Hepatocyte (in vitro differentiated cells): ENCODE measurements around the gene VCP. TPM values are rescaled to one million over a fixed set of nuclear protein-coding genes. Genes with fewer than 3 reads are reported as not detected.

Experiments
- DNase-seq: peaks from one replicate; pipeline ENCODE4 v3.0.0-alpha.2; 2016; ENCODE audit warnings: low spot score
- H2AFZ ChIP-seq: fragments of 200-600 bp; sonication (generic); 2 replicates; pipeline ENCODE4 v1.6.0; 2016; ENCODE audit warnings: antibody characterized with exemption, mild to moderate bottlenecking
- H3K27ac ChIP-seq: fragments of 200-600 bp; sonication (generic); 2 replicates; pipeline ENCODE4 v1.5.1; 2016; ENCODE audit warnings: mild to moderate bottlenecking
- H3K27me3 ChIP-seq: fragments of 200-600 bp; sonication (generic); 2 replicates; pipeline ENCODE4 v1.6.1; 2016
- H3K36me3 ChIP-seq: fragments of 200-600 bp; sonication (generic); replicated peaks from 2 replicates; pipeline ENCODE4 v1.5.1; 2016; ENCODE audit warnings: low read depth; ENCODE audit not compliant: insufficient read depth
- H3K4me1 ChIP-seq: fragments of 200-600 bp; sonication (generic); 2 replicates; pipeline ENCODE4 v1.5.1; 2016; ENCODE audit warnings: mild to moderate bottlenecking, moderate library complexity; ENCODE audit not compliant: insufficient read depth
- H3K4me2 ChIP-seq: fragments of 200-600 bp; sonication (generic); 2 replicates; pipeline ENCODE4 v1.6.0; 2016
- H3K4me3 ChIP-seq: fragments of 200-600 bp; sonication (generic); 2 replicates; pipeline ENCODE4 v1.5.1; 2016; ENCODE audit warnings: mild to moderate bottlenecking
- H3K79me2 ChIP-seq: fragments of 200-600 bp; sonication (generic); 2 replicates; pipeline ENCODE4 v1.6.0; 2017; ENCODE audit warnings: mild to moderate bottlenecking
- H3K9me2 ChIP-seq: fragments of 200-600 bp; sonication (generic); replicated peaks from 2 replicates; pipeline ENCODE4 v1.6.0; 2017; ENCODE audit warnings: mild to moderate bottlenecking; ENCODE audit not compliant: insufficient read depth
- H3K9me3 ChIP-seq: fragments of 200-600 bp; sonication (generic); 2 replicates; pipeline ENCODE4 v1.5.1; 2016; ENCODE audit warnings: low read depth, mild to moderate bottlenecking
- H4K20me1 ChIP-seq: fragments of 200-600 bp; sonication (generic); 2 replicates; pipeline ENCODE4 v1.6.0; 2016; ENCODE audit warnings: mild to moderate bottlenecking; ENCODE audit not compliant: insufficient read depth, poor library complexity, severe bottlenecking
- CTCF ChIP-seq: fragments of 200-600 bp; sonication (generic); IDR thresholded peaks from 2 replicates; pipeline ENCODE4 v1.5.1; 2016; ENCODE audit warnings: antibody characterized with exemption, mild to moderate bottlenecking; ENCODE audit not compliant: poor library complexity
- EZH2 ChIP-seq: fragments of 200-600 bp; sonication (generic); IDR thresholded peaks from 2 replicates; pipeline ENCODE4 v1.6.1; 2016; ENCODE audit warnings: antibody characterized with exemption, mild to moderate bottlenecking, borderline replicate concordance
- EZH2phosphoT487 ChIP-seq: fragments of 200-600 bp; sonication (generic); IDR thresholded peaks from one replicate; pipeline ENCODE4 v1.6.1; 2018; ENCODE audit warnings: antibody characterized with exemption, mild to moderate bottlenecking, low read depth, moderate library complexity; ENCODE audit not compliant: unreplicated experiment, severe bottlenecking
- WGBS: methylation state at CpG from one replicate; pipeline ENCODE4 v1.1.6; 2016; ENCODE audit warnings: low lambda C conversion rate; ENCODE audit errors: missing lambda C conversion rate; 5-methylcytosine and 5-hydroxymethylcytosine counted together
- polyA plus RNA-seq: library from polyadenylated mRNA; unstranded; fragments of >200 nt; fragmentation: Nextera tagmentation; extraction: Ambion mirVana; gene quantifications from 2 replicates; pipeline ENCODE4 v1.2.1, GENCODE V29; 2016
- total RNA-seq: library from RNA; depleted of rRNA; stranded (reverse); fragments of >200 nt; gene quantifications from 2 replicates; pipeline ENCODE4 v1.2.3, GENCODE V29; 2014

Gene VCP
- total and polyA plus RNA-seq, 2 experiments from 2014 or later = 250 to 284 TPM

GRCh38 chr9:35078066-35078465 is 5.6 kb upstream of the VCP start:
- whole genome bisulfite sequencing = 70% methylated on average over 4 of the region's 4 CpGs
- H3K27ac ChIP-seq = no peak overlapping the region
- no peak overlapping the region for H2AFZ ChIP-seq
- H3K79me2 ChIP-seq = peaks cover 20% of the 10 kb centered on the region
- H3K36me3 ChIP-seq = no peaks in the 10 kb centered on the region
- H3K27me3 ChIP-seq = no peaks in the 10 kb centered on the region
- no peak for DNase-seq
- peak overlapping the region; percentile 94 for H3K4me2 ChIP-seq
- peaks cover 6% of the 10 kb centered on the region for H3K4me1 ChIP-seq
- H3K9me3 ChIP-seq = no peaks in the 10 kb centered on the region
- H3K4me3 ChIP-seq = no peak overlapping the region
- no peak for TF ChIP-seq EZH2
- TF ChIP-seq CTCF = no peak
- TF ChIP-seq EZH2phosphoT487 = no peak
- no peaks in the 10 kb centered on the region for H3K9me2 ChIP-seq
- no peaks in the 10 kb centered on the region for H4K20me1 ChIP-seq

DNA sequence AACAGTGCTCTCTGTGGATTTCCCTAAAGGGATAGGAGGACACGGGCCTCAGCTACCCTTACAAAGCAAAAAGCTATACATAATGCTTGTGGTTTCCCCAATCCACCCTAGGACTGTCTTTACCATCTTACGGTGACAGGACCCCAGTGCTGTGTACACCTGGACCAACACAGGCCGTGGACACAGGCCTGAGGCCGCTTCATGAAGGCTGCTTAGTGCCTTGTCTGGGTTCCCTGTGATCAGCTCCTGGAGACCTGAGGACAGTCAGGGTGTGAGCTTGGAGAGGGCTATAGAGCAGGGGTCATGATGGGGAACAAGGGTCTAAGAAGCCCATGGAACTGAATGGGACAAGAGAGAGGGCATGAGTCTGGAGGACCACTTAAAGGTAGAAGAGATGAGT is 4.4 kb upstream of the VCP start:
- H2AFZ ChIP-seq = no peak overlapping the region
- no peak overlapping the region for H3K4me2 ChIP-seq
- no peaks in the 10 kb centered on the region for H3K9me2 ChIP-seq
- no peaks in the 10 kb centered on the region for H3K27me3 ChIP-seq
- H3K4me3 ChIP-seq = no peak overlapping the region
- TF ChIP-seq CTCF = no peak
- TF ChIP-seq EZH2phosphoT487 = no peak
- no peak for TF ChIP-seq EZH2
- no peak for DNase-seq
- H3K9me3 ChIP-seq = no peaks in the 10 kb centered on the region
- peaks cover 20% of the 10 kb centered on the region for H3K79me2 ChIP-seq
- no peak overlapping the region for H3K27ac ChIP-seq
- no peaks in the 10 kb centered on the region for H4K20me1 ChIP-seq
- H3K4me1 ChIP-seq = peaks cover 6% of the 10 kb centered on the region
- 97% methylated on average over 4 of the region's 4 CpGs for WGBS
- no peaks in the 10 kb centered on the region for H3K36me3 ChIP-seq

GRCh38 chr9:35075358-35075757 is 2.9 kb upstream of the VCP start:
- H3K27me3 ChIP-seq = no peaks in the 10 kb centered on the region
- no peak overlapping the region for H3K4me2 ChIP-seq
- no peaks in the 10 kb centered on the region for H3K9me2 ChIP-seq
- H3K27ac ChIP-seq = no peak overlapping the region
- H3K9me3 ChIP-seq = no peaks in the 10 kb centered on the region
- H4K20me1 ChIP-seq = peaks cover 14% of the 10 kb centered on the region
- WGBS = 98% methylated on average over 4 of the region's 4 CpGs
- no peak for TF ChIP-seq CTCF
- TF ChIP-seq EZH2 = no peak
- no peak for TF ChIP-seq EZH2phosphoT487
- no peak overlapping the region for H2AFZ ChIP-seq
- H3K79me2 ChIP-seq = peaks cover 34% of the 10 kb centered on the region
- H3K36me3 ChIP-seq = no peaks in the 10 kb centered on the region
- no peak for DNase-seq
- H3K4me3 ChIP-seq = no peak overlapping the region
- H3K4me1 ChIP-seq = peaks cover 12% of the 10 kb centered on the region

GRCh38 chr9:35074791-35075190 is 2.4 kb upstream of the VCP start:
- peaks cover 39% of the 10 kb centered on the region for H3K79me2 ChIP-seq
- H4K20me1 ChIP-seq = peaks cover 20% of the 10 kb centered on the region
- H3K9me2 ChIP-seq = no peaks in the 10 kb centered on the region

More at GRCh38 chr9:35074791-35075190, 2.4 kb upstream of the VCP start:
- peaks cover 17% of the 10 kb centered on the region for H3K4me1 ChIP-seq
- H3K36me3 ChIP-seq = no peaks in the 10 kb centered on the region
- H3K27me3 ChIP-seq = no peaks in the 10 kb centered on the region
- TF ChIP-seq EZH2phosphoT487 (no peak), EZH2 (no peak), CTCF (no peak)
- no peak for DNase-seq
- H3K27ac ChIP-seq = no peak overlapping the region
- H3K4me2 ChIP-seq = no peak overlapping the region
- H3K9me3 ChIP-seq = no peaks in the 10 kb centered on the region
- WGBS = 96% methylated on average over 8 of the region's 8 CpGs
- H2AFZ ChIP-seq = no peak overlapping the region
- no peak overlapping the region for H3K4me3 ChIP-seq
